ENCODE measurements around the gene XRCC4.
A peak's percentile ranks its signal among the peaks of the same experiment; 100 is the strongest.

Gene XRCC4

DNA sequence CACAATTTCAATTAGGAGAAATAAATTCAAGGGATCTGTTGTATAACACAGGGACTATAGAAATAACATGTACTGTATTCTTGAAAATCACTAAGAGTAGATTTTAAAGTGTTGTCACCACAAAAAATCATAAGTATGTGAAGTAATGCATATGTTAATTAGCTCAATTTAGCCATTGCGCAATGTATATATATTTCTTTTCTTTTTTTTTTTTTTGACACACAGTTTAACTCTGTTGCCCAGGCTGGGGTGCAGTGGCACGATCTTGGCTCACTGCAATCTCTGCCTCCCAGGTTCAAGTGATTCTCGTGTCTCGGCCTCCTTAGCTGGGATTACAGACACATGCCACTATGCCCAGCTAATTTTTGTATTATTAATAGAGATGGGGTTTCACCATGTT, 70.2 kb downstream of the XRCC4 start:
- ChIA-PET CTCF (no interaction called here), POLR2A (no interaction called here)
- no peak for TF ChIP-seq KLF17 (tag by site-specific recombination; IDR thresholded peaks at IDR 0.05)
- Histone ChIP-seq H3K27ac (ENCODE audit: extremely low read depth, low read depth, low read length) (no peak overlapping the region), H3K4me1 (ENCODE audit: control insufficient read depth, insufficient read depth, low read length) (peaks cover 9% of the 10 kb centered on the region), H3K36me3 (ENCODE audit: control insufficient read depth in 2 of 2, insufficient read depth in 1 of 2, low read length in 2 of 2) (no peaks in the 10 kb centered on the region), H3K4me3 (ENCODE audit: low read depth, low read length) (no peak overlapping the region), H3K9me3 (ENCODE audit: control insufficient read depth, insufficient read depth, low read depth, low read length) (no peaks in the 10 kb centered on the region)

- Histone ChIP-seq H3K4me1 (ENCODE audit: control insufficient read depth, insufficient read depth, low read length) (peaks cover 9% of the 10 kb centered on the region), H3K36me3 (ENCODE audit: control insufficient read depth in 2 of 2, insufficient read depth in 1 of 2, low read length in 2 of 2) (no peaks in the 10 kb centered on the region), H3K4me3 (ENCODE audit: low read depth, low read length) (no peak overlapping the region), H3K27ac (ENCODE audit: extremely low read depth, low read depth, low read length) (no peak overlapping the region), H3K9me3 (ENCODE audit: control insufficient read depth, insufficient read depth, low read depth, low read length) (no peaks in the 10 kb centered on the region)
- POLR2A ChIA-PET: no interaction called here
- TF ChIP-seq, protein P1, sequence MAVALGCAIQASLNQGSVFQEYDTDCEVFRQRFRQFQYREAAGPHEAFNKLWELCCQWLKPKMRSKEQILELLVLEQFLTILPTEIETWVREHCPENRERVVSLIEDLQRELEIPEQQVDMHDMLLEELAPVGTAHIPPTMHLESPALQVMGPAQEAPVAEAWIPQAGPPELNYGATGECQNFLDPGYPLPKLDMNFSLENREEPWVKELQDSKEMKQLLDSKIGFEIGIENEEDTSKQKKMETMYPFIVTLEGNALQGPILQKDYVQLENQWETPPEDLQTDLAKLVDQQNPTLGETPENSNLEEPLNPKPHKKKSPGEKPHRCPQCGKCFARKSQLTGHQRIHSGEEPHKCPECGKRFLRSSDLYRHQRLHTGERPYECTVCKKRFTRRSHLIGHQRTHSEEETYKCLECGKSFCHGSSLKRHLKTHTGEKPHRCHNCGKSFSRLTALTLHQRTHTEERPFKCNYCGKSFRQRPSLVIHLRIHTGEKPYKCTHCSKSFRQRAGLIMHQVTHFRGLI (tag by site-specific recombination; IDR thresholded peaks at IDR 0.05): no peak
- TF ChIP-seq ZNF558 (tag by site-specific recombination; IDR thresholded peaks at IDR 0.05) (0 out of 2 replicates have a peak, but pooled peaks have one; percentile 14), ZNF155 (tag by site-specific recombination; IDR thresholded peaks at IDR 0.05) (no peak), ZNF629 (tag by site-specific recombination; IDR thresholded peaks at IDR 0.05) (0 out of 2 replicates have a peak, but pooled peaks have one; percentile 24), ZNF610 (tag by site-specific recombination; IDR thresholded peaks at IDR 0.05; ENCODE audit: borderline replicate concordance) (no peak)
- TF ChIP-seq, protein P2, sequence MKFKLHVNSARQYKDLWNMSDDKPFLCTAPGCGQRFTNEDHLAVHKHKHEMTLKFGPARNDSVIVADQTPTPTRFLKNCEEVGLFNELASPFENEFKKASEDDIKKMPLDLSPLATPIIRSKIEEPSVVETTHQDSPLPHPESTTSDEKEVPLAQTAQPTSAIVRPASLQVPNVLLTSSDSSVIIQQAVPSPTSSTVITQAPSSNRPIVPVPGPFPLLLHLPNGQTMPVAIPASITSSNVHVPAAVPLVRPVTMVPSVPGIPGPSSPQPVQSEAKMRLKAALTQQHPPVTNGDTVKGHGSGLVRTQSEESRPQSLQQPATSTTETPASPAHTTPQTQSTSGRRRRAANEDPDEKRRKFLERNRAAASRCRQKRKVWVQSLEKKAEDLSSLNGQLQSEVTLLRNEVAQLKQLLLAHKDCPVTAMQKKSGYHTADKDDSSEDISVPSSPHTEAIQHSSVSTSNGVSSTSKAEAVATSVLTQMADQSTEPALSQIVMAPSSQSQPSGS (tag by site-specific recombination; IDR thresholded peaks at IDR 0.05; ENCODE audit: low read depth): peak; percentile 85
- CTCF ChIA-PET: interaction anchor here (0.6 to 1.1 kb wide), 3 partner anchors 13 to 282 kb away, joined by 3 to 6 read pairs (median 3); no protein-coding TSS in a partner anchor
These were observed 71.0 kb downstream of the XRCC4 start for GRCh38 chr5:83148370-83148769.

DNA sequence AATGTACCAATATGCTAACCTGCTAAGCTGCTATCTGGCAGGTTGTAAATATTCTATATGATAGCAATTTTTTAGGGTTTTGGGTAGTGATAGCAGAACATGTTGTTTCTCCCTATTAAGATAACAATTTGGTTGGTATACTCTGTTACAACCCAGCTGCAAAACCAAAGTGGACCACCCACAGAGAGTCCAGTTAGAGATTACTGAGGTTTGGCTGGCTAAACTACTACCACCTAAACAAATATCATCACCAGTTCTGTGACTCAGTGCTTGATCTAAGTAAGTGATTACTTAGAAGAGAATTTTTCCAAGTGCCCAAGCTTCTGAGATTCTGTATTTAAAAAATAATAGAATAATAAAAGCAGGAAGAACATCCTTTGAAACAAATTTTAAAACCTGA, 72.3 kb downstream of the XRCC4 start:
- peaks cover 9% of the 10 kb centered on the region for H3K4me1 ChIP-seq (ENCODE audit: control insufficient read depth, insufficient read depth, low read length)
- no peaks in the 10 kb centered on the region for H3K36me3 ChIP-seq (ENCODE audit: control insufficient read depth in 2 of 2, insufficient read depth in 1 of 2, low read length in 2 of 2)
- no peak overlapping the region for H3K27ac ChIP-seq (ENCODE audit: extremely low read depth, low read depth, low read length)
- TF ChIP-seq, protein P1 (tag by site-specific recombination; IDR thresholded peaks at IDR 0.05): no peak
- TF ChIP-seq PRDM6 (tag by site-specific recombination; IDR thresholded peaks at IDR 0.05): 0 out of 2 replicates have a peak, but pooled peaks have one; percentile 18
- no peaks in the 10 kb centered on the region for H3K9me3 ChIP-seq (ENCODE audit: control insufficient read depth, insufficient read depth, low read depth, low read length)
- CTCF ChIA-PET: no interaction called here
- POLR2A ChIA-PET: no interaction called here
- no peak overlapping the region for H3K4me3 ChIP-seq (ENCODE audit: low read depth, low read length)

DNA sequence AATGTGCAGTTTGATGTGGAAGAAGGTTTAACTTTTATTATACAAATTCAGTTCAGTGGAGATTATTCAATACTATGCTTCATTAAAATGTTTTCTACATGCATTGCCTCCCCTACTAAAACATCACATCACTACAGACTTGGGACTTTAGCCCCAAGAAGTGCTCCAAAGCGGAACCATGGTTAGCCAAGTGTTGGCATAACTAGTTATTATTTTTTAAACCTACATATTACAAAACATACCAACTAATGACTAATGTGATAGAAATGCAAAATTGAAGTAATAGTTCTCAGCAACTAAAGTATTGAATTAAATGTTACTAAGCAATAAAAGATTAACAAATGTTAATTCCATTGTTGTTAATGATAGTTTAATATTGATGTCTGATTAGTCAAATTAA, 74.5 kb downstream of the XRCC4 start:
- POLR2A ChIA-PET: no interaction called here
- H3K36me3 ChIP-seq (ENCODE audit: control insufficient read depth in 2 of 2, insufficient read depth in 1 of 2, low read length in 2 of 2): no peaks in the 10 kb centered on the region
- H3K4me1 ChIP-seq (ENCODE audit: control insufficient read depth, insufficient read depth, low read length): peaks cover 9% of the 10 kb centered on the region
- no peak overlapping the region for H3K27ac ChIP-seq (ENCODE audit: extremely low read depth, low read depth, low read length)
- CTCF ChIA-PET: no interaction called here
- no peaks in the 10 kb centered on the region for H3K9me3 ChIP-seq (ENCODE audit: control insufficient read depth, insufficient read depth, low read depth, low read length)
- no peak overlapping the region for H3K4me3 ChIP-seq (ENCODE audit: low read depth, low read length)
- TF ChIP-seq, protein P2 (tag by site-specific recombination; IDR thresholded peaks at IDR 0.05; ENCODE audit: low read depth): no peak
- TF ChIP-seq SCRT1 (tag by site-specific recombination; IDR thresholded peaks at IDR 0.05; ENCODE audit: borderline replicate concordance) (no peak), ZNF624 (tag by site-specific recombination; IDR thresholded peaks at IDR 0.05) (no peak), ZNF785 (tag by site-specific recombination; IDR thresholded peaks at IDR 0.05) (no peak), ZNF529 (tag by site-specific recombination; IDR thresholded peaks at IDR 0.05; ENCODE audit: insufficient replicate concordance) (no peak), ELK4 (IDR thresholded peaks at IDR 0.05; ENCODE audit: borderline replicate concordance, low read depth, low read length) (no peak)
- TF ChIP-seq, protein P3, sequence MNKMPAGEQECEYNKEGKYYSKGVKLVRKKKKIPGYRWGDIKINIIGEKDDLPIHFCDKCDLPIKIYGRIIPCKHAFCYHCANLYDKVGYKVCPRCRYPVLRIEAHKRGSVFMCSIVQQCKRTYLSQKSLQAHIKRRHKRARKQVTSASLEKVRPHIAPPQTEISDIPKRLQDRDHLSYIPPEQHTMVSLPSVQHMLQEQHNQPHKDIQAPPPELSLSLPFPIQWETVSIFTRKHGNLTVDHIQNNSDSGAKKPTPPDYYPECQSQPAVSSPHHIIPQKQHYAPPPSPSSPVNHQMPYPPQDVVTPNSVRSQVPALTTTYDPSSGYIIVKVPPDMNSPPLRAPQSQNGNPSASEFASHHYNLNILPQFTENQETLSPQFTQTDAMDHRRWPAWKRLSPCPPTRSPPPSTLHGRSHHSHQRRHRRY (tag by site-specific recombination; IDR thresholded peaks at IDR 0.05): no peak
